K562 (cell line): ENCODE results near the gene TOMM40L. TPM values are rescaled to one million over a fixed set of nuclear protein-coding genes. Genes with fewer than 3 reads are reported as not detected.
A peak's percentile ranks its signal among the peaks of the same experiment; 100 is the strongest.

Experiments
- ASH1L ChIP-seq: fragments of 450-650 bp; IDR thresholded peaks from 2 replicates; pipeline ENCODE4 v1.6.1; 2018; ENCODE audit warnings: borderline replicate concordance, mild to moderate bottlenecking, low read depth; ENCODE audit not compliant: partially characterized antibody
- MAZ ChIP-seq, 2 experiments: fragments of 450-650 bp in 1 of 2; sonication (generic) in 1 of 2; formaldehyde crosslinking; IDR thresholded peaks in 1 of 2; conservative IDR thresholded peaks in 1 of 2; 2 replicates each; pipeline versions ENCODE4 v1.4.0 to v1.5.0; 2020; ENCODE audit warnings: mild to moderate bottlenecking in 1 of 2, missing genetic modification reagents in 1 of 2
- MXD1 ChIP-seq: fragments of 250-450 bp; sonication (Bioruptor Pico); IDR thresholded peaks from 2 replicates; pipeline ENCODE4 v1.8.0; 2021; ENCODE audit warnings: borderline replicate concordance, mild to moderate bottlenecking, moderate library complexity; ENCODE audit not compliant: poor library complexity, severe bottlenecking
- PKNOX1 ChIP-seq: fragments of 450-650 bp; IDR thresholded peaks from 2 replicates; pipeline ENCODE4 v1.6.1; 2016
- TARDBP ChIP-seq: fragments of 450-650 bp; IDR thresholded peaks from 2 replicates; pipeline ENCODE4 v1.6.1; 2016
- ZNF12 ChIP-seq: sonication (generic); formaldehyde crosslinking; IDR thresholded peaks from 2 replicates; pipeline ENCODE4 v1.4.0; 2020; ENCODE audit warnings: mild to moderate bottlenecking, missing genetic modification reagents
- ZNF212 ChIP-seq: fragments of 450-650 bp; formaldehyde crosslinking; IDR thresholded peaks from 2 replicates; pipeline ENCODE4 v1.4.0; 2020; ENCODE audit warnings: mild to moderate bottlenecking
- ZNF695 ChIP-seq: fragments of 450-650 bp; formaldehyde crosslinking; IDR thresholded peaks from 2 replicates; pipeline ENCODE4 v1.4.0; 2020; ENCODE audit warnings: mild to moderate bottlenecking, moderate library complexity
- polyA plus RNA-seq, 8 experiments: library from polyadenylated mRNA; depleted of rRNA in 4 of 8; stranded (reverse) in 5 of 8; unstranded in 3 of 8; fragments of >200 nt; fragmentation: Nextera tagmentation in 2 of 8; fragmentation: Illumina TruSeq in 1 of 8; extraction: Ambion mirVana in 2 of 8; extraction: Trizol in 1 of 8; gene quantifications; 2 replicates each; pipeline versions ENCODE4 v1.2.1 to v1.2.3, GENCODE V29; 2011 to 2014; ENCODE audit warnings: inconsistent platforms in 1 of 8, missing spikeins in 1 of 8
- total RNA-seq, 7 experiments: library from RNA; depleted of rRNA in 6 of 7; stranded (reverse); fragments of >200 nt in 6 of 7; fragmentation: Illumina TruSeq in 2 of 7; extraction: Trizol in 2 of 7; gene quantifications; 2 replicates each; pipeline versions ENCODE4 v1.2.1 to v1.2.3, GENCODE V29; 2011 to 2021; ENCODE audit warnings: low replicate concordance in 1 of 7
- TF ChIP-seq, protein P1 (sequence below): fragments of 250-450 bp; sonication (Bioruptor Pico); IDR thresholded peaks from 2 replicates; pipeline ENCODE4 v1.5.0; 2020; ENCODE audit warnings: mild to moderate bottlenecking, borderline replicate concordance

The TOMM40L gene
- total and polyA plus RNA-seq, 9 of the 15 experiments (the other 6 are each of a cell fraction or from before 2014, with no cell fraction given) = 9.6 to 33.6 (median 25.2) TPM

DNA sequence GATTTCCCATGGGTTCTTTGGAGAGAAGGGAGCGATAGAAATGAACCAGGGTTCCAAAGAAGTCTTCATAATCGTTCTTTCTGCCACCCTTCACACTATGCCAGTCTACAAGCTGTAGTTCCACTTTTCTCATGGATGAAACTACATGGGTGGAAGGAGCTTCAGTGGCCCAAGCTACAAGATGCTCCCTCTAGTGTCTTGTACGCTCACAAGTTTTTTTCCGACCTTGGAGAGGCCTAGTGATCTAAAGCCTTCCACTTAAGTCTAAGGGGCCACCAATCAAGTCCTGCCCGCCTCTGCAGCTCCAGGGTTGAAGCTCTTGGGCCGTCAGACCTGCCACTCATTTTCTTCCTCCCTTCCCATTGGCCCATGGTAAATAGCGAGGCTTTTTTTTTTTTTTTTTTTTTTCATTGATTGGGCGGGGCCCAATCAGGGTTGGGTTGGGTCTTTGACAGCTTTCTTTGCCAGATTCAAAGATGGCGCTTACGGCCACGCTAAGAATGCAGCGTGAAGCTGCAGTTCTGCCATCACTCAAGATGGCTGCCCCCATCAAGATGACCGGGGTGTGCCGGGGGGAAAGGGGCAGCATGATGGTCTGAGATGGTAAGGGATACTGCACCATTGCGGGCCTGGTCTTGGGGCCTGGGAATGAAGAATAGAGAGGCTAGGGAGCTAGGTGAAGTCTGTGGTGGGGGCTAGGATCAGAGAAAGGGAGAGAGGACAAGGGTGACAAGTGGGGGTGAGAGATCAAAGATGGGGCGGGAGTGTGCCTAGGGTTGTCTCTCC lies at the start of gene TOMM40L (continued):
- TF ChIP-seq ZNF695 (CRISPR knock-in tag) (no peak), ZNF212 (CRISPR knock-in tag) (no peak), MXD1 (CRISPR knock-in tag) (peak; percentile 69), MAZ (CRISPR knock-in tag; conservative IDR thresholded peaks at IDR 0.05 in 1 of 2, IDR thresholded peaks at IDR 0.05 in 1 of 2) (peak in 1 of 2 experiments; percentile 47; a peak in 3 of 4 replicates), ASH1L (peak; percentile 89), TARDBP (no peak), PKNOX1 (peak; percentile 100), ZNF12 (CRISPR knock-in tag) (no peak)
- TF ChIP-seq, protein P1, sequence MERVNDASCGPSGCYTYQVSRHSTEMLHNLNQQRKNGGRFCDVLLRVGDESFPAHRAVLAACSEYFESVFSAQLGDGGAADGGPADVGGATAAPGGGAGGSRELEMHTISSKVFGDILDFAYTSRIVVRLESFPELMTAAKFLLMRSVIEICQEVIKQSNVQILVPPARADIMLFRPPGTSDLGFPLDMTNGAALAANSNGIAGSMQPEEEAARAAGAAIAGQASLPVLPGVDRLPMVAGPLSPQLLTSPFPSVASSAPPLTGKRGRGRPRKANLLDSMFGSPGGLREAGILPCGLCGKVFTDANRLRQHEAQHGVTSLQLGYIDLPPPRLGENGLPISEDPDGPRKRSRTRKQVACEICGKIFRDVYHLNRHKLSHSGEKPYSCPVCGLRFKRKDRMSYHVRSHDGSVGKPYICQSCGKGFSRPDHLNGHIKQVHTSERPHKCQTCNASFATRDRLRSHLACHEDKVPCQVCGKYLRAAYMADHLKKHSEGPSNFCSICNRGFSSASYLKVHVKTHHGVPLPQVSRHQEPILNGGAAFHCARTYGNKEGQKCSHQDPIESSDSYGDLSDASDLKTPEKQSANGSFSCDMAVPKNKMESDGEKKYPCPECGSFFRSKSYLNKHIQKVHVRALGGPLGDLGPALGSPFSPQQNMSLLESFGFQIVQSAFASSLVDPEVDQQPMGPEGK (CRISPR knock-in tag) = no peak
- TF ChIP-seq, all 486 proteins: peak for 108
